ENCODE results near the gene LTBP1.

Gene LTBP1

DNA sequence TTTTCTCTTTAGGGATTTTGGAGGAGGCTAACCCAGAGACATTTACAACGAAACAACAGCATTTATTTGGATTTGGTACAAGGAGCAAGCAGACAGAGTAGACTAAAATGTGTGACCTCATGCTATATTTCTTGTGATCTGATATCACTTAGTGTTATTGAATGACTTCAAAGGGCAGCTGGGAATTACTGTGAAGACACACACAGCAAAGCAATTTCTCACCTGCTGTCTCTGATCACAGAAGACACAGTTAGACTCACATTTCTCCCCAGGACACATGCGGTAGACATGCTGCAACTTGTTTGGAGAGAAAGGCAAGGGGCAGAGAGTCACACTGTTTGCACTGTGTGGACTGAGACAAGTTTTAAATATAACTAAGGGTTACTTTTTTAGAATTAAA, 67.5 kb downstream of the LTBP1 start:
- FAIRE-seq, result no peak

DNA sequence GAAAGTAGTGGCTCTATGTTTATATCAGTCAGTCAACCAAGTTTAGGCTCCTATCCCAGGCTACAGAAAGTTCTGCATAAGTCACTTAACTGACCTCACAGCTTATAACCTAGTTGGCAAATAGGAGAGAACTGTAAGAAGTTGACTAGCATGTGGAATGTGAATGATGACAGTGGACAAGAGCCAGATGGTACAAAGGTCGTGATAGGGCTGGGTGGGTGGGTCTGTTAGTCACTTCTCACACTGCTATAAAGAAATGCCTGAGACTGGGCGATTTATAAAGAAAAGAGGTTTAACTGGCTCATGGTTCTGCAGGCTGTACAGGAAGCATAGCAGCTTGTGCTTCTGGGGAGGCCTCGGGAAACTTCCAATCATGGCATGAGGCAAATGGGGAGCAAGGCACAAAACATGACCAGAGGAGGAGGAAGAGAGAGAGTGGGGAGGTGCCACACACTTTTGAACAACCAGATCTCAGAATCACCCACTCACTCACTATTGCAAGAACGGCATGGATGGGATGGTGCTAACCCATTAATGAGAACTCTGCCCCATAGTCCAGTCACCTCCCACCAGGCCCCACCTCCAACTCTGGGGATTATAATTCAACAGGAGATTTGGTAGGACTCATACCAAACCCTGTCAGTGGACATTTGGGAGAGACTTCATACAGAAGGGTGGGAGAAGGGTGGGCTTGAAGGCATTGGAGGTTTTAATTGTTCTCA, 68.8 kb downstream of the LTBP1 start:
- FAIRE-seq, result no peak

DNA sequence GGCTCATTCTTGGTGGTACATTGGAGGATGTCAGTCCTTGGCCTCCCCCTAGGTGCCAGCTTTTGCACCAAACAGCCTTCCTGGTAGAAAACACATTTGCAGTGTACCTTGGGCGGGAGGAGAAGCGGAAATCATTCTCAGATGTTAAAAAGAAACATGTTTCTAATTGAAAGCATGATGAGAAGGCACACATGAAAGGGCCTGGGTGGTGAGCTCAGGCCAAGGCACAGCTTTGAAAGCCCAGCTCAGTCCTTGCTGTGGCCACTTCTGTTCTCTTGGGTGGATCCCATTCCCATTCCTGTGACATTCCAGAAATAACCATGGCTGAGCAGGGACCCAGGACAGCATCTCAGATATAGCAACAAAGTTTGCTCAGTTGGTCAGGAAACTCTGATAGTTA, 71.5 kb downstream of the LTBP1 start:
- no peak for FAIRE-seq

DNA sequence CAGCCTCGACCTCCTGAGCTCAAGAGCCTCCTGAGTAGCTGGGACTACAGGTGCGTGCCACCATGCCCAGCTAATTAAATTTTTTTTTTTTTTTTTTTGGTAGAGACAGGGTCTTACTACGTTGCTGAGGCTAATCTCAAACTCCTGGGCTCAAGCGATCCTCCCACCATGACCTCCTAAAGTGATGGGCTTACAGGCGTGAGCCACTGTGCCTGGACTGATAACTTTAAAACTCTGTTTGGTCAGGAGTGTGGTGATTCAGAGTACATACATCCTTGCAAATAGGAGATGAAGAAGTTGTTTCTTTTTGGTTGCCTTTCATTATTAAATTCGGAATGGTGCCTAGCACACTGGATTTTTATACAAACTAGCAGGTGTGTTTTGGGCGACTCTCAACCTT, 73.0 kb downstream of the LTBP1 start:
- no peak for FAIRE-seq

DNA sequence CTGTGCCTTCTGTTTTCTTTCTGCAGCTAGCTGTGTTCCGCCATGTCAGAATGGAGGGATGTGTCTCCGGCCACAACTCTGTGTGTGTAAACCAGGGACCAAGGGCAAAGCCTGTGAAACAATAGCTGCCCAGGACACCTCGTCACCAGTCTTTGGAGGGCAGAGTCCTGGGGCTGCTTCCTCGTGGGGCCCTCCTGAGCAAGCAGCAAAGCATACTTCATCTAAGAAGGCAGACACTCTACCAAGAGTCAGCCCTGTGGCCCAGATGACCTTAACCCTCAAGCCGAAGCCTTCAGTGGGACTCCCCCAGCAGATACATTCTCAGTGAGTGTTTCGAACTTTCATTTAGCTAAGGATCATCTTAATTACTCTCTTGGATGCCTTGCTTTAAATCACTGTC, 74.1 kb downstream of the LTBP1 start:
- FAIRE-seq, result no peak

DNA sequence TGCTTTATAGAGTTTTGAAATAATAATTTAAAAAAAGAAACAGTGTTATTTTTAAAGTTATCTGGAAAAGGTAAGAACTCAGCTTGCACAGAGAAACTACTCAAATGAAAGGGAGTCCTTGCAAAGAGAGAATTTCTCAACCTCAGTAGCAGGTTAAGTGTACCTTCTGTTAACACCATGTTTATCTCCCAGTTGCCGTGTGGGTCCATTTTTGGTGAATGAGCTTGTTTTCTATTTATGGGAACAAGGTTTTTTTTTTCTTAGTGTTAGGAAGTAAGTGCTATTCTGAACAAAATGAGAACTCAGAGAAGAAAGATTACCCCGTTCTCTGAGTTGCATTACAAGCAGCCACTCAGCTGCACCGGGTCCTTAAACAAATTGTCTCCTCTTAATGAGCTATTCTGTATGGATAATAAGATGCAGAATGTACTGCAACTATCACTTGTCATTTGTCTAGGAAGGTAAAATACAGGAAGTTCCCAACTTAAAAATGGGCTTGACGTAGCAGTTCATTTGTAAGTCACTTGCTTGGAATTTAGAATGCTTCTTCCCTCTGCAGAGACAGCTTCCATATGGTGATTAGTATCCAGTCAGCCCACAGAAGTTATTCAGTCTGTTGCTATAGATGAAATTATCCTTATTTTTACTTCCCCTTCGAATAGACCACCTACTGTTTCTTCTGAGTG, 74.9 kb downstream of the LTBP1 start:
- FAIRE-seq, result no peak

DNA sequence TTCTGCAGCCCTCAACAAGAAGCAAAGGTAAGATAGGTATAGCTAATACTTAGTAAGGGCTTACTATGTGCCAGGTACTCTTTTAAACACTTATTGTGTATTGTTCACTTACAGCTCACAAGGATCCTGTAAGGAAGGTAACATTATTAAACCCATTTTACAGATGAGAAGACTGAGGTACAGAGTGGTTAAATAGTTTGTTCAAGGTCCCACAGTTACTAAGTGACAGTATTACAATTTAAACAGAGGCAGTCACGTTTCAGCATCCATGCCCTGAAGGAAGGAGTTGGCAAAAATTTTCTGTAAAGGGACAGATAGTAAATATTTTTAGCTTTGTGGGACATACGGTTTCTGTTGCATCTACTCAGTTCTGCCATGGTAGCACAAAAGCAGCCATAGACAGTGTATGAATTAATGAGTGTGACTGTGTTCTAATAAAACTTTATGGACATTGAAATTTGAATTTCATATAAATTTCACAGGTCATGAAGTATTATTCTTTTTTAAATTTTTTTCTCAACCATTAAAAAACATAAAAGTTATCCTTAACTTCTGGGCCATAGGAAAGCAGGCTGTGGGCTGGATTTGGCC, 75.7 kb downstream of the LTBP1 start:
- no peak for FAIRE-seq

DNA sequence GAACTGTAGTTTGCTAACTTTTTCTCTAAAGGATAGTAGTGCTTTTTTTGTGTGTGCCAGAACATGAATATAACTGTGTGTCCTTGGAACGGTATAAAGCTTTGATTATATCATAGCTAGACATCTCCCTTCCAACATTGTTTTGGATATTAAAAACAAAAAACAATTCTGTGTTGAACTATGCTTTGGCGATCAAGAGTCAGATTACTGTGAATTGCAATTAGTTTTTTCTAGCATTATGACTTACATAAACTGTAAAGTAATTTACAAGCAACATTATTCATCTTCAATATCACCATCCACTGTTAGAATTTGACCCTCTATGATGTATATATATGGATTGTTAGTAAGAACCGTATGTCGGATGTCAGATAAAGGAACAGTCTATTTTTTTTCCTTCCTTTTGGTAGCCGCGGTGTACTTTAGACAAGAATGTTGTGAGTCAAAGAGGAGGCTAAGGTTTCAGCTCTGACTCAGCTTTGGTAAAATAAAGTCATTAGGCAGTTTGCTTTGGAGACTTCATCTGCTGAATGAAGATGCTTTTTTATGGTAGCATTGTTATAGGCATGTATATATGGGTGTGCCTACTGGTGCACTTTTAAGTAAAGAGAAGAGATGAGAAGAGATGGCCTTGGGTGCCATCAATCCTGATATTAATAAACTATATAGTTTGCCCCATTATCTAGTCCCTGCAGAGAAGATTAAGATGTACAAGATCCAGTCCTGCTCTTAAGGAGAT, 76.4 kb downstream of the LTBP1 start:
- no peak for FAIRE-seq

DNA sequence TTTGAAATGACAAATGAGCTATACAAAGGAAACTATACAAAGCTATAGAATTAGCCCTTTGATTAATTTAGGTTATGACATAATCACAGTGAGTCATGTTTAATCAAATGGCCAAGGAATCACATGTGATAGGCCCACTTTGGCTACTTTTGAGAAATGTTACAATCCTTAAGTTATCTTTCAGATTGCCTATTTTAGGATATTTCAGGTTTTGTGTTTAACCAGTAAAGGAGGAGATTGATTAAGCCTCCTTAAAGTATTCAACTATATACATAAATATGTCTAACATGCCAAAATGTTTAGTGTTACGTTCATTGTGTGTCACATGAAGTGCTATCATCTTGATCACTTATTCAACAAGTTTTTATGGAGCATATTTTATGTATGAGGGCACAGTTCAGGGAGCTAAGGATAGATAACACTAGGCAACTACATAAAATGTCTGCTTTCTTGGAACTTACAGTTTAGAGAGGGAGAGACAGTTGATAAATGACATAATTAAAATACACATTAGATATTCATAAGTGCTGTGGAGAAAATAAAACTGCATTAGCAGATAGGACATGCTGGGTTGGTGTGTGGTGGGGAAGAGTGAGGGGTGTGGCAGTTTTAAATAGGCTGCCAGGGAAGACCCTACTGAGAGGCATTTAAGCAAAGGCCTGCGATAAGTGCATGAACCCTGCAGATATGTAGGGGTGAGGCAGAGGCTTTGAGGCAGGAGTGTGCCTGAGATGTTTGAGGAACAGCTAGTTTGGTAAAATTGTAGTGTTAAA, 77.2 kb downstream of the LTBP1 start:
- FAIRE-seq, result no peak

DNA sequence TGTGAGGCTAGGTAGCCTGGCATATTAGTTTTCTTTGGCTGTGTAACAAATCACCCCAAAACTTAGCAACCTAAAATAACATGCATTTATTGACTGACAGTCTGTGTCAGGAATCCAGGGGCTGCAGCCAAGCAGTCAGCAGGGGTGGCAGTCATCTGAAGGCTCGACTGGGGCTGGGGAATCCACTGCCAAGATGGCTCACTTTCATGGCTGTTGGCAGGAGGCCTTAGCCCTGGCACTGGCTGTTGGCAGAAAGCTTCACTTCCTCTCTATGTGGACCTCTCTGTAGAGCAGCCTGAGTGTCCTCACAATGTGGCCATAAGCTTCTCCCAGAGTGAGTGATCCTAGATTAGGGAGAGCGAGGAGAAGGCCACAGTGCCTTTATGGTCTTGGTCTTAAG, 78.0 kb downstream of the LTBP1 start:
- FAIRE-seq, result no peak

DNA sequence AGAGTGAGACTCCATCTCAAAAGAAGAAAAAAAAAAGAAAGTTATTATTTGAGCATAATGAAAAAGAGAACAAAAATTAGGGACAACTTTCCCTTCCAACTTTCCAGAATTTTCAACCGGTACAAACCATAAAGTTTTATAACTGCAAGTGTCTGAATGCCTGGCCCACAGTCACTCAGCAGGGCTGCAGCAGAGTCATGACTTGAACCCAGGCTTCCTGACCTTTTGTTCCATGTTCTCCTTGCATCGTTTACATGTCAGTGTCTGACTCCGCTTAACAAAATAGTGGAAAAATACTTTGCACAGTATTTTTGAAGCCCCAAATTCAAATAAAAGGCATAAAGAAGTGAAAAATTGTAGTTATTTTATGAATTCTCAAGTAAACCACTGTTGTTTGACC, 82.7 kb downstream of the LTBP1 start:
- no peak for FAIRE-seq

DNA sequence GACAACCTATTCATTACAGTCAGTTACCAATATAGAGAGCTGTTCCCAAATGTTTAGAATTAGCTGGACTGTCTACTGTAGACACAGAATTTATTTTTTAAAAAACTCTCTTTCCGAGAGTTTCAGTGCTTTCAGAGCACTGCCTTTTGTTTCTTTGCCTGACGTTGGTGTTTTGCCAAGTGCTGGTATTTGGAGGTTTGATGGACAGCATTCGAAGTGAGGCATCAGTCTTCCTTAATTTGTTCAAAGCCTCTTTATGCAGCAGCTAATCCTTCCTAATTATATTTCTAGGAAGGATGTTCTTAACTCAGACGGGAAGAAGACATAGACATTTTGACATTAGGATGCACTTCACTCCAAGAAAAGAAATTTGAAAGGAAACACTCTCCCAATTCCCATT, 83.2 kb downstream of the LTBP1 start:
- no peak for FAIRE-seq

DNA sequence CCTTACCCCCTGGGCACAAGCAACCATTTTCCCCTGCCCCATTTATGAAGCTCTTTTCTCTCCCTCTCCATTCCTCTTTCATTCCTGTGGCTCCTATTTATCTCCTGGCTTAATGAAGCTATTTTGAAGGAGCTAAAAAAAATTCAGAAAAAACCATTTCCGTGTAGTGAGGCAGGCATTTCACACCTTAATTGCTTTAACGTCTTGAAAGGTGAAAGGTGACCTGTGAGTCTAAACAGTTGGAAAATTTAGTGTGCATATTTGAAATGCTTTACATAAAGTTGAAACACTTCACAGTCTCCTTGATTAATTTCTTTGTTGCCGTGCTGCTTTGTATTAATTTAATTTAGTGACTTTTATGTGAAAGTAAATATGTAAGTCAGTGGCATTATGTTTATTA, 83.6 kb downstream of the LTBP1 start:
- no peak for FAIRE-seq

DNA sequence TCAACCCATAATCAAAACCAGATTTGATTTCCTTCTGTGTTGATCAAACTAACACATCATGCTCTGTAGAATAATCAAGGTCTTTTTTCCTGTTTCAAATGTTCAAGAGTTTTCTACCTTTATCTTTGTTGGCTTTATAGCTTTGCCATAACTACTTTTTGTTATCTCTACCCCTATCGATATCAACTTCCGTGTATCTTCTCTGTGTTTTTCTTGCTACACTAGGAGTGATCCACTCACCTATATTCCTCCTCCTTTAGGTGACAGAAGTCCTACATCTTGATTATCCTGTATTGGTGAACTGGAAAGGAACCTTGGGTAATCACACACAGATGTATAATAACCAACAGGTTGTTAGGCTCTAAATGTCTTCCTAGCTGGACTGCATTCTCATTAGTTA, 85.5 kb downstream of the LTBP1 start:
- no peak for FAIRE-seq

DNA sequence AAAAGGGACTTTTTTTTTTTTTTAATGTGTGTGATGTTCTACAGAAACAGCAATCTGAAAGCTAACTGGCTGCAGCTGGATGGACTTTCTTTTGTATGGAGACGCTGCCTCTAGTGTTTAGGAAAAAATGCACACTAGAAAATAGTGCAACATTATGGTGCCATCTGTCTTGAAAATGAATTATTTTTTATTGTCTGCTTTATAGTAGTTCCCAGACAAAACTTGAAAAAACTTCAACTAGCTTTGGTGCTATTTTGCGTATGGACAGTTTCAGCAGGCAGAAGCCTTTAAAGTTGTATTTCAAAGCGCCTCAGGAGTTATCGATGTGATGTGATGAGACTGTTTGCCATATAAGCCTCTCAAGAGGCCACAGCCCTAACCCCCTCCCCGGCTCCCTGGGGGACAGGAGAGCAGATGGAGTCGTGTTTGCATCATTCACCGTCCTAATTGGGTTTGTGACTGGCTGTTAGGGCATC, 86.9 kb downstream of the LTBP1 start:
- FAIRE-seq, result no peak

DNA sequence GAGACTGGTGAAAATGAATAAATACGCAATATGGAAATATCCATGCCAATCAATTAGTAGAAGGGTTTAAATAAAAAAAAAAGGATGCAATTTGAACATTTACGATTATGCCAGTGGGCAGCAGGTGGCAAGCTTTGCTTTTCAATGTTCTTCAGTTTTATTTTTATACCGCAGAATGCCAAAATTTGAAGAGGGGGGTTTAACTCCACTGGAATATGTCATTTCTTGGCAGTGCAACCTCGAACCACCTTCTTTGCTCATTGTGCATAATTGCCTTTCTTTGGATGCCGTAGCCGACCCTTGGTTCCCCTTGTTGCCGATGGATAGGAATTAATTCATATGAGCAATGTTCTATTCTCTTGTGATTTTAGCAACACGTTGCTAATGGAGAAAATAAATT, 88.0 kb downstream of the LTBP1 start:
- no peak for FAIRE-seq

DNA sequence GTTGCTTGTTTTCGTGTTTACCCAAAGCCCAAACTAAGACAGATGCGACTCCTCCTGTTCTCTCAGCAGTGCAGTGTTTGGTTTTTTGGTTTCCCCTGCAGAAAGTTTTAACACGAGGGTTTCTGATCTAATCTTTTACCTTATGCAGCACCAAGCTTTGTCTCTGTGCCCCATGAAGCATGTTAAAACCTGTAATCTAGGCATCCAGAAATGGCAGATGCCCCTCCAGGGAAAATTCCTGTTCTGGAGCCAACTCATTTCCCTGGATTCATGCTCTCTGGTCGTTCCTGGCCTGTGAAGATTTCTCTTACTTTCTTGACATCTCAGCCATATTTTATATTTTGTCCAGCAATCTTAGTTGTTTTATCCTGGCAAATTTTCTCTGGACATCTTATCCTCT, 91.5 kb downstream of the LTBP1 start:
- FAIRE-seq, result no peak

DNA sequence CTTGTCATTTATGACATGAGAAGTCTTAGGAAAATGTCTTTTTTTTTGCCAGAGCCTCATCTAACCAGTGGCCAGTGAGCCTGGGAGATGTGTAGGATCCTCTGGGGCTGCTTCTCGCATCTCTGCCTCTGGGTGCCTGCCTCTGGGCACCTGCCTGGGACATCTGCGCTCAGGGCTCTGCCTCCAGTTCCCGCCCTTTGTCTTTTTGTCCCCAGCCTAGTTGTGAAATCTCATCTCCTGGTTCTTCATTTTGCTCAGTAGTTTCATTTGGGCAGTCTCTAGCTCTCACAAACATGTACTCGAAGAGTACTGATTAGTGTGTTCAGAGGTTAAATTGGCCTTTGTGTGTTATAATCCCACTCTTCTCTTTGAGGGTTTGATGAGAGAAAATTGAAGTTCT, 92.0 kb downstream of the LTBP1 start:
- FAIRE-seq, result no peak

DNA sequence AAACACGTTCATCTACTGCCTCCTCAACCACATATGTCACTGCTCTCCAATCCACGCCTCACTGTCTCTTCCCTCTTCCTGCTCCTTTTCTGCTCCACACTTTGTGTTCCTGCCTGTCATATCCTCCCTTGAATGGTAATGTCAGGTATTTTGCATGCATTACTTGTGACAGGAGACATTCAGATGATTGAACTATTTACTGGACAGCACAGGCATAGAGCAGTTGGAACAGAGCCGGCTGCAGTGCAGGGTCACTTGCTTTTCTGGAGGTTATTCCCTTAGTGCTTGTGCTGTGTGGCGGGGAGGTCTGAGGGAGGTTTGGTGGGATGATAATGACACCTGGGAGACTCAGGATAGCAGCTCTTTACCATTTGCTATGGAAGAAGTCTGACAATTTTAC, 93.8 kb downstream of the LTBP1 start:
- FAIRE-seq, result no peak

DNA sequence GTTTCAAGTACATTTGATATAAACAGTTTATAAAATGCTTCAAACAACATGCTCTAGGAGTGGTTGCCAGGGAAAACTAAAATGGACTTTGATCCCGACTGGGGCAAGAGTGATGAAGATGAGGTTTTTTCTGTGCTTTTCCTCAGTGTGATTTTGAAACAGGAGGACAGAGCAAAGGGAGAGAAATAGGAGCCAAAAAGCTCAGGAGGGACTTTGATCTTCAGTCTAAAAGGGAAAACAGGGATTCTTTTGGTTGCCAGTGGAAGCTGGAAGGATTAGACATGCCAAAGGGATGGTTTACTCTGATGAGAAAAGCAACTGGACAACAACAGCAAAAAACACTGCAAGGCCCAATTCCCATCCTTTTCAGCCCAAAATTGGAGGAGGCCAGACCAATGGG, 95.5 kb downstream of the LTBP1 start:
- no peak for FAIRE-seq

DNA sequence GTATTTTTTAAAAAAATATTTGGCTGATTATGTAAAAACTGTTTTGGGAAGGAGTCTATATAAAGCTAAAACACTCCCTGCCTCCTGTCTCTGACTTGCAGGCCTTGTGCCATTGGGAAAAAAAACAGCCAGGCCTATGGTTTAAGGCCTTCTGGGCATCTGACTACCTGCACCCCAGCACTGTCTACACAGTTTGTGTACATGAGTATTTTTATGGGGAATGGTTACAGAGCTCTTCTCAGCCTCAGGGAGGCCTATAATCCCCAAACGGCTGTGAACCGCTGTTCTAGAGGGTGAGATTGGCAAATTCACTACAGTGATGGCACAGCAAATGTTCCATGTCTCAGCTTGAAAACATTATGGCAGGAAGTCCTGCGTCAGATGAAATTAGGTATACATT, 96.1 kb downstream of the LTBP1 start:
- no peak for FAIRE-seq

DNA sequence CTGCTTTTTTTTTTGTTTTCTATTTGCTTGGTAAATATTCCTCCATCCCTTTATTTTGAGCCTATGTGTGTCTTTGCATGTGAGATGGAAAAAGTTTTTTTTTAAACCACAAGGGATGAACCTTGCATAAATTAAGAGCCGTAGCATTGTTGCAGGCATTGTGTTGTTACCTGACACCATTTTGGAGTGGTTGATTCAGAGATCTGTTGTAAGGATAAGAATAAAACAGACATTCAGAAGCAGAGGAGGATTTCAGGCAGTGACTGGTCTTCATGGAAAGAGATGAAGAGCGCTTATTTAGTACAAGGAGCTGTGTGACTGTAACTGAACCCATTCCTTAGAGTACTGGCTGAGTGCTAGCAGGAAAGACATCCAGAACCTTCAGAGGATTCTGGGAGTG, 101.2 kb downstream of the LTBP1 start:
- no peak for FAIRE-seq

Data from G401.6 (cell line).